ENCODE measurements around the gene TUBA3E.
"Not testable (repeated sequence)": the region's sequence is repeated elsewhere in the genome, so short reads cannot be mapped to it uniquely, and the experiment has no call there.

Gene TUBA3E

DNA sequence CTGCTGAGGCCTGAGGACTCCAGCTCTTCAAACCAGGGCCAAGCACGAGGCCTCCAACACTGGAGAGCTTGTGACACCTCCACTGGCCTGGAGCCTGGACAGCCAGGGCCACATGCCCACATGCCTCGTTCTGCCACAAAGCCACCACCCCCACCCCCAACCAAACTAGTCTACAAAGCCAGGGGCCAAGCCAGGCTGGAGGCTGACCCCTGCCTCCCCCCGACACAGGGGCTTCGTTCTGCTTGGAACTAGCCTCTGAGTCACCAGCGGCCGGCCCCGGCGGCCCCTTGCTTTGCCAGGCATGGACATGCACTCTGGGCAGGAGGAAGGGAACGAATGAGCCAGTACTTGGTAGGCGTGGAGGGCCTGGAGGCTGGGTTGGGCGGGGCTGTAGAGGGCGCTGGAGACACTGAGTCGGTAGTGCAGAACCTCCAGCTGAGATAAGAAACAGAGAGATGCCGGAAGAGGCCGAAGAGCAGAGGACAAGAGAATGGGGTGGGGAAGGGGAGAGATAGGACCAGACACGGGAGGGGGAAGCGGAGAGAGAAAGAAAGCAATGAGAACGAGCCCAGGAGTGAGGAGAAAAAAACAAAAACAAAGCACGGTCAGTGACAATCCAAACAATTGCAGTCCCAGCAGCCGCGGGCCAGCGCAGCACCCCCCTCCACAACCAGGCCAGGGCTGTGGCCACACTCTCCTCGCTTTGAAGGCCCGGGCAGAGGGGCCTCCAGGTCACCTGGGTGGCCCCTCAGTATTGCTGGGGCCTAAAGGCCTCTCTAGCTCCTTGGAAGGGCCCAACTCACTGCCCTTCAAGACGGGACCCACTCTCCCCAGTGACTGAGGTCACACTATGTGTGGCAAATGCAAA lies 37.2 kb downstream of the TUBA3E start:
- DNase-seq = not testable (repeated sequence)

DNA sequence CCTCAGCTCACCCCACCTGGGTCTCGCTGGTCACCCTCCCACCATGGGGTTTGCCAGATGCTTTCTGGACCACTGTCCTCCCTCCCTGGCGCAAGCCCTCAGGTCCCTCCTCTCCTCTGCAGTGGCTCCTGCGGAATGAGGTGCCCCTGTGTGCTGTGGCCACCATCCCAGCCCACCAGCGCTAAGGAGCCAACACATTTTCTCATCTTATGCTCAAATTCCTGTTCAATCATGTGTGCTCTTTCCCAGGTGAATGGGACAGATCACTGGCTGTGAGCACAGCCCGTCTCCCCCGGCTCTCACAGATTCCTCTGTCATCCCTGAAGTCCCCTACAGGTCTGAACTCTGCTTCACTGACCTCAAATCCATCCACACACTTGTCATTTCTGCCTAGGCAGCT lies 38.1 kb downstream of the TUBA3E start:
- no peak for DNase-seq

DNA sequence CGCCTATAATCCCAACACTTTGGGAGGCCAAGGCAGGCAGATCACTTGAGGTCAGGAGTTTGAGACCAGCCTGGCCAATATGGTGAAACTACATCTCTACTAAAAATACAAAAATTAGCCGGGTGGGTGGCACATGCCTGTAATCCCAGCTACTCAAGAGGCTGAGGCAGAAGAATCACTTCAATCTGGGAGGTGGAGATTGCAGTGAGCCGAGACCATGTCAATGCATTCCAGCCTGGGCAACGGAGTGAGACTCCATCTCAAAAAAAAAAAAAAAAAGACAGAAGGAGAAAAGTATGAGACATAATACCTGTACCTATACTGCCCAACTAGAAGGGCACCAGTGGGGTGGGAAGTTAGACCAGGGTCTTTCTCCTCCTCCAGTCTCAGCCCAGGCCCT lies 38.9 kb downstream of the TUBA3E start:
- DNase-seq = not testable (repeated sequence)

DNA sequence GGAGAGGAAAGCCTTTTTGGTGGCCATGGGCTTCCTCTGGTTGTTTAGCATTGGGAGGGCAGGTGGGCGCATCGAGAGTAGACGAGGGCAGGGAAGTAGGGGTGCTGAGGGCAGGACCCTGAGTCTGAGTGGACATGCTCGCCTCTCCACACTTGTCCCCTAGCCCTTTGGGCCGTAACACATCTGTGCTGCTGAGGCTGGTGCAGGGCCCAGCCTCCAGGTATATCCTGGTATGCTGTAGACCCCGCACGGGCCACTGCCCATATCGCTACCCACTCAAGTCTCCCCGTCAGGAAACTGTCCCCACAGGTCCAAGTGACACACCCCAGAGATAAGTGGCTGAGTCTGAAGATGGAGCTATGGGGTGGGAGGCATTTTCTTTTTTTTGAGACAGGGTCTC lies 39.6 kb downstream of the TUBA3E start:
- DNase-seq = no peak

DNA sequence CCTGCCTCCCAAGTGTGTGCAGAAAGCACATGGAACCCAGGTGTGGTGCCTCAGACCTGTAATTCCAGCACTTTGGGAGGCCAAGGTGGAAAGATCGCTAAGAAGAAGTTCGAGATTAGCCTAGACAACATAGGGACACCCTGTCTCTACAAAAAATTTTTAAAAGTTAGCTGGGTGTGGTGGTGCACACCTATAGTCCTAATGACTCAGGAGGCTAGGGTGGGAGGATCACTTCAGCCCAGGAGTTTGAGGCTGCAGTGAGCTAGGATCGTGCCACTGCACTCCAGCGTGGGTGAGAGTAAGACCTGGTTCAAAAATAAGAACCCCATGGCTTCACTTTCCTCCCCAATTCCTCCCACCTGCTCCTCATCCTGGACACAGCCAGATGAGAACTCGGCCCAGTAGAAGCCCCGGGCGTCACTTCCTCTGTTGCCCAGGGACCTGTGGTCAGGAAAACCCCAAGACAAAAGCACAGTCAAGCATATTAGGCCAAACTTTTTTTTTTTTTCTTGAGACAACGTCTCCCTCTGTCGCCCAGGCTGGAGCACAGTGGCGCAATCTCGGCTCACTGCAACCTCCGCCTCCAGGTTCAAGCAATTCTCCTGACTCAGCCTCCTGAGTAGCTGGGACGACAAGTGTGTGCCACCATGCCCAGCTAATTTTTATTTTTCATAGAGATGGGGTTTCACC lies 40.3 kb downstream of the TUBA3E start:
- not testable (repeated sequence) for DNase-seq

DNA sequence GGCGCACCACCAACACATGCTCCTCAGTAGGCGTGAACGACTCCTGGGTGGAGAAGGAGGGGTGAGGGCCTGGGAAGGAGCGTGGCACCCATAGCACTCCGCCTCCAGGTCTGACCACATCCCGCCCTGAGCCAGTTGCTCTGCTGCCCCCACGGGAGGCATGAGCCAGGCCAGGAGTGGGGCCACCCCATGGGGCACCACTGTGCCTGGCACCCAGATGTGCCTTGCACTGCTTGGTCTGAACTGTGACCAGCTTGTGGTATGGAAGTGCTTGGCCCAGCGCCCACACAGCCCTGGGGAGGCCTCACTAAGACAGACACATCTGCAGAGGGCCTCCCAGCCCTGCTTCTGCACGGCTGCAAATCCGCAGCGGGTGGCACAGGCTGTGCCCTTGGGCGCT lies 40.9 kb downstream of the TUBA3E start:
- DNase-seq = not testable (repeated sequence)

DNA sequence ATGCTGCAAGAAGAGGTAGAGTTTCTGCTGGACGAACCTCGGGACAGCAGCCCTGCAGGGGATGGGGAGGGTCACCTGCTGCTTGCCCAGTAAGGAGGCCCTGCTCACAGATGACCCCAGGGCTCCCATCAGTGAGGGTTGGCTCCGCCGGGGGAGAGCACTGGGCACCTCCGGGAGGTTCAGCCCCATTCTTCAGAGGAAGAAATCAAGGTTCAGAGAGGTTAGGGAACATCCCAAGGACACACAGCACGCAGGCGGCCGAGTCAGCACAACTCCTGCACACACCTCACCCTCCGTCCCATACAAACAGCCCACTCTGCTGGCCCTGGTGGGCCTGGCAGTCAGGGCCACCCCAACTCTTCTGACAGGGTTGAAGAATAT lies 41.6 kb downstream of the TUBA3E start:
- no peak for DNase-seq

DNA sequence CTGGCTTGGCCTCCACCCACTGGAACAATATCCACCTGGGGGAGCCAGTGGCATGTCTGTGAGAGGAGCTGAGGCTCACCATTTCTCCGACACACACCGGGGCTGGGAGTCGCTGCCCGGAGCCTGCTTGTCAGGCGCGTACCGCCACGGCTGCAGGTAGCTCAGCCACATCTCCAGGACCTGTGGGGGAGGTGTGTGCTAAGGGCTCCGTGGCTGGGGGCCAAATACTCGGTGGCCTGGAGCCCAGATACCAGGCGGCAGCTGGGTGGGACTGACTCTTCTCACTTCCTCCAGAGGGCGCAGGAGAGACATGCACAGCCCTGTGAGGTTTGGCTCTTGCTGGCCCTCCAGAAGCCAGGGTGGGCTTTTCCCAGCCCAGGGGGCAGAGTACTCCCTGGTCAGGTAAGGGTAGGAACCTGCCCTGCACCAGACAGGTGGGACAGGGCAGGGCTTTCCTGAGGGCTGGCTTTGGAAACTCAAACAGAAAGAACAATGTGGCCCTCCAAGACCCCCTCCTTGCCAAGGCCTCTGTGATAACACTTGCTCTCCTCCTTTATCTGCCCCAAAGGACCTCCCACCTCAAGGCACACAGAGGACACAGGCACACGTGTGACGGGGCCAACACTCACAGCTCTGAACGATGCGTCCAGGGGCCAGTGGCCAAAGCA lies 42.1 kb downstream of the TUBA3E start:
- peak; percentile 34 for DNase-seq

DNA sequence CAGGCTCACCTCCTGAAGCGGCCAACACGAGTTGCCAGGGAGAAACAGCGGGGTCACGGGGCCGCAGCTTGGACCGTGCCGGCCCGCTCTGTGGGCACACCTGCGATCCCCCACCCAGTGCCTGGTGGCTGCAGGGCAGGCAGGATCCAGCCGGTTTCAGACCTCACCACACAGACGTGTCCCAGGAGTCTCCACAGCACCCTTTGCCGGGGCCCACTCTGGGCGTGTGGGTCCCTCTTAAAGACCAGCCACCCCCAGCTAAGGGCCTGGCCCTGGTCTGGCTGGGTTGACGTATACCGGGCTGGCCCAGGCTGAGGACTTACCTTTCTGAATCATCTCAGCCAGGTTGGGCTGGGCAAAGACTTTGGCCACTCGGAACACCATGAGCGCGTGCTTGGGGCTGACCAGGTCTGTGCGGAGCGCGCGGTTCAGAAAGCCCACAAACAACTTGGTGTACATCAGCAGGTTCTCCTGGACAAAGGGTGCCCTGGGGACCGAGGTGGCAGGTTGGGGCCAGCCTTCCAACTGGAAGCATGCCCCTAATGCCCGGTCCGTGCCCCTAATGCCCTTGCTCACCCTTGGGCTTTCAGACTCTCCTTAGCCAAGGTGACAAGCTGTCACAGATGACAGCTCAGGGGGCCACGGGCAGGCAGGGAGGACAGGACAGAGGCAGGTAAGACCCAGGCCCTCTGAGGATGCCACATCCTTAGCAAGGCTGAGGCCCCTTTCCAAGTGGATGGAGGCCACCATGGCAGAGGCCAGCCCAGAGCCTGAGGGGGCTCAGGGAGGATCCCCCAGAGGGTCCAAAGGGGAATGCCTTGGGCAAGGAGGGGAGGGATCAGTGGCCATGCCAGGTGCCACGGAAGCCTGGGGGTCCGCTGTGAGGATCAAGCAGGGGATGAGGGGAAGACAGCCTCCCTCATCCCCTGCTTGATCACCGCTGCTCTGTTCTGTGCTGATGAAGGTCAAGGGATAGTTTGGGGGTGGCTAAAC lies 43.2 kb downstream of the TUBA3E start:
- DNase-seq = no peak

DNA sequence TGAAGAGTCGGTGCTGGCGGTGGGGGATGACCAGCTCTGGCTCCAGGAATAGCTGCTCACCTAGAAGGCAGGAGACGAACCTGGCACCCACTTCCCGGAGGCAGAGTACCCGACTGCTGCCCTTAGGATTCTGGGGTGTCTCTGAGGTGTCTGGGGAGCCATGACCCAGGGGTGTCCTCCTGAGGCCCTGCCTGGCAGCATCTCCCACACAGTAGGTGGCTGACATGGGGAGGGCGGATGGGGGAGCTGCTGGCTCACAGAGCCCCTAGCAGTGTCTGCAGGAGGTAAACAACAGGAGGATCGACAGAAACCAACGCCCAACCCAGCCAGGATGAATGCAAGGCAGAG lies 43.8 kb downstream of the TUBA3E start:
- DNase-seq = not testable (repeated sequence)

DNA sequence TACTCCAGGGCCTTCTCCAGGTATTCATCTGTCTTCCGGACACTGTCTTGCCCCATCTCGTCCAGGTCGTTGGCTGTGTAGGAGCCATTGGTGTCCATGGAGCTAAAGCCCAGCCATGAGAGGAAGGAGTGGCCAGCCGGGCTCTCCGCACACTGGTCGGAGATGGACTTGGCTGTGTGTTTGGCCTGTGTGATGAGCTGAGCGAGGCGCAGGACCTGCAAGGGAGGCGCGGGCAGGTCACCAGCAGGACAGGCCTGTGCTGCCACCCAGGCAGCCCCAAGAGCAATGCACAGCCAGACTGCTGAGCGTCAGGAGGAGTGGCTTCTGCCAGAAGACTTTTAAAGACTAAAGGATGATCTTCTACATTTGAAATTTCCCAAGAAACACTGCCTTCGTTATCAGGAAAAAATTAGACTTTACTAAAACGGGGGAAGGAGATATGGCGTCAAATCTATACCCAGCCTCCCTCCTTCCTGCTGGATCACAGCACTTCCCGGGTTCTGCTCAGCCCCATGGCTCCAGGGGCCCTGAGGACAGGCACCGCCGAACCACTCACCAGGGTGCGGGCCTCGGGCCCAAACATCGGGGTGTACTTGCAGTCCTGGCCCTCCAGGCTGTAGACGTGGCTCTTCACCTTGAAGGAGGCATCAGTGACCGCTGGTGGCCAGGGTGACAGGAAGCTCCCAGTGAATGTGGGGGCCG lies 44.4 kb downstream of the TUBA3E start:
- DNase-seq = not testable (repeated sequence)

DNA sequence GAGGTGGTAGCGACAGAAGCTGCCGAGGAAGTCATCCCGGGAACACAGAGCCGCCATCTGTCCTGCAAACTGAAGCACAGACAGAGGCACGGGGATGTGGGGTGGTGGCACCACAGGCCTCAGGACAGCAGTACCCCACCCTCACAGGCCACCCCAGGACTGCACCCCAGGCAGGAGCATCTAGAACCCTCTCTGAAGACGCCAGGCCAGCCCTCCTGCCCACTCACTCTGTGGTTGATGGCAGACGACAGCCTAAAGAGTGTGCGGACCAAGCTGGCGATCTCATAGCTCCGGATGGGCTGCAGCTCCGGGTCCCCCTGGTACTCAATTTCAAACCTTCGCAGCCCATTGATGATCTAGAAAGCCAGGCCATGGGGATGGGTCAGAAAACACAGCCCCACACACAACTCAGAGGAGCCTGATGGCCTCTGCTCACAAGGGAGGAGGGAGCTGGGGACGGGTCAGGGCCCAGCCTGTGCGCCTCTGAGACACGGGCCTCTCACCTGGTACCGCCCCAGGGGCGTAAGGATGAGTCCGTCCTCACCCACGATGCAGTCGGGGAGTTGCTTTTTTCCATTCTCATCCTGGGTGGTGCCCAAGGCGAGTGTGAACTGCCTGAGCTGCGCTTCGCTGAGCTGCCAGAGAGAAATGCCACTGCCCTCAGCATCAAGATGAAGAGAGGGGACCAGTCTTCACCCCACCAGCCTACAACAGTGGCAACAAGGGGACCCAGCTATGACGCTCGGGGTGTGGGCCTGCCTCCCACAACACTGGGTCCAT lies 45.2 kb downstream of the TUBA3E start:
- DNase-seq = no peak

DNA sequence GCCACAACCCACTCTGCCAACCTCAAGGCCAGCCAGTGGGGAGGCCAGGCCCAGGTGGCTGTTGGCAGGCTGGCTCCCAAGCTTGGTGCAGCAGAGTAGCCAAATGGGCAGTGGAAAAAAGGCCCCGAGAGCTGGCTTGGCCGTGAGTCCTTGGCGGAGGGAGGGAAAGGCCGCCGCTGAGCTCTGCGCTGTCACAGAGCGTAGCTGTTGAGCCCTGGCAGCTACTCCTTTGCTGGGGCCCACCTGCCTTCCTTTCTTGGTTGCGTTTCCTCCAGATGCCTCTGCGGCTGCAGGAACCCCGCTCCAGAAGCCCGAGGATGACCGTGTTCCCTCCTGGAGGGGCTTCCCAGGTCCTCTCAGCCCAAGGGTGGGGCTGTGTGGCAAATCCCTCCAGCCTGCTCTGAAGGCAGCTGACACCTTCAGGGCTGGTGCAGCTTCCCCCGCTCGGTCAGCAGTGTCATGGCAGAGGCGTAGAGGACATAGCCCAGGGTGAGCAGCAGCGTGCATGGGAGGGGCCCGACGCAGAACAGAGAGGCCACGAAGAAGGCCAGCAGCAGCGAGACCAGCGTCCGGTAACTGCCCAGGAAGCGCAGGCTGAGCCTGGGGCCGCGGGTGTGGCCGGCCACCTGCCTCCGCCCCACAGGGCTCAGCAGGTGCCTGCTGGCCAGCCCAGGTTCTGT lies 46.0 kb downstream of the TUBA3E start:
- not testable (repeated sequence) for DNase-seq

DNA sequence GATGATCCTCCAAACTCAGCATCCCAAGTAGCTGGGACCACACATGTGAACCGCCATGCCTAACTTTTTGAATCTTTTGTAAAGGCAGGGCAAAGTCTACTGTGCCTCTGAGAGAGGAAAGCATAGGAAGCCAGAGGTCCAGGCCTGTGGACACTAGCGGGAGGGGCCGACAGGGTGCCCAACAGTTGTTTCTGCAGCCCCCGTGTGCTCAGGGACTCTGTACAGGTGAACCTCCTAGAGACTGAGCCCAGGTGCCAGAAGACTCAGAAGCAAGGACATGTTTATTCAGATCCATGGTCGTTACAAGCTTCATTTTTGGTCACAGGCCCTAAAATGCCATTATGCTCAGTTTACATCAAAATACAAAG lies 47.1 kb downstream of the TUBA3E start:
- DNase-seq = not testable (repeated sequence)

DNA sequence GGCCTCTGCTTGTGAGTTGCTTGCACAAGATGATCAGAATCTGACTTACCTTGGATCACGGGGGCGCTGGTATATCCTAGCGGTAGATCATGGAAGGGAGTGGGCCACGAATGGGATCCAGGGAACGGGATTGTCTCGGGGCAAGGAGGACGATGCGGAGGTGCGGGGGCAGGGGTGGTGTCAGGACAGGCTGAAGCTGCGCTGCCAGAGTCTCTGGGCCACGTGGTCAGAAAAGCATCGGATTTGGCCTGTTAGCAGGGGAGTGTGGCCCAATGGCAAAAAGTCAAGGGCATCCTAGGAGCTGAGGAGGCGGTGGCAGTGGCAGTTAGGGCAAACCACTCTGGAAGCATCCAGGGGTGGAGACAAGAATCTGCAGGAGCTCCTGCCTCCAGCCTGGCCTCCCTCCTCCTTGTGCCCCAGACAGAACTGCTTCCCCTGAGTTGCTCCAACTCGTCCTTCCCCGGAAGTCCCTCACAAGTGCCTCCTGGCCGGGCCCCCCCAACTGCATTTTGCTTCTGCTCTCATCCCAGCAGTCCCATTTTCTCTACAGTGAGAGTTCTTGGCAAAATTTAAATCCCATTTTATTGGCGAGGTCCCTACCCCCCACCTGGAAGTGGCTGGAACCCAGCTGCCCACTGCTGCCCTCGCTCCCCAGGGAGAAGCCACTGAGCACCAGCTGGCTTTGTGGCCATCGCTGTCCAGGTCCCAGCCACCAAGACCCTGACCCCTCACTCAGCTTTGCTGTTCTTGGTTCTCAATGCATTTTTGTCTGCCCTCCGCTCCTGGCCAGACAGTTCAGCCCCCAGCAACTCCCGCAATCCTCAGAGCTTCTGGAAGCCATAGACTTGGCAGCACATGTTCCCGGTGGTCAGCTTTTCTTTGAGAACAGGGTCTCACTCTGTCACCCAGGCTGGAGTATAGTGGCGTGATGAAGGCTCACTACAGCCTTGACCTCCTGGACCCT lies 47.8 kb downstream of the TUBA3E start:
- DNase-seq = peak; percentile 23

DNA sequence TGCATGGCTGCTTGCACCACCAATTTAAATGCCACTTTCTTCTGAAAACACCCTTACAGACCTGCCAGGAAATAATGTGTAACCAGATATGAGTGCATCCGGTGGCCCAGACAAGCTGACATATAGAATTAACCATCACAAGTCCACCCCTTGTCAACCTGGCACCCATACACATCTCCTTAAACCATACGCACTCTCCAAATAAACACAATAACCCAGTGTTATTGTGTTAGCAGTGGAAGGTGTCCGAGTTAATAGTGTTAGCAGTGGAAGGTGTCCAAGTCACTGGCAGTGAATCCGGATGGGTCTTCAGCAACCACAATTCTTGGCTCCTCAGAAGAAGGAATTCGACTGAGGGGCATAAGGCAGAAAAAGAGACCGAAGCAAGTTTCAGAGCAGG lies 49.7 kb downstream of the TUBA3E start:
- peak; percentile 9 for DNase-seq

DNA sequence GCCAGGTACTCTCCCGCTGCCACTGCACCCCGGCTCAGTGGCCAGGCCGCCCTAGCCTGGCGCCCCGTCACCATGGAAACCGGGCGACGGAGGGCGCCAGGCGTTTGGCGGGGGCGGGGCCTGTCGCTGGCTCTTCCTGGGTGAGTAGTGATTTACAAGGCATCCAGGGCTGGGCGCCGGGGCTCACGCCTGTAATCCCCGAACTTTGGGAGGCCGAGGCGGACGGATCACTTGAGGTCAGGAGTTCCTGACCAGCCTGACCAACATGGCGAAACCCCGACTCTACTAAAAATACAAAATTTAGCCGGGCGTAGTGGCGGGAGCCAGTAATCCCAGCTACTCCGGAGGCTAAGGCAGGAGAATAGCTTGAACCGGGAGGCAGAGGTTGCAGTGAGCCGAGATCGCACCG lies 53.2 kb downstream of the TUBA3E start, which contains the start of gene CCDC74B:
Gene CCDC74B (minus strand): TSS at position 107 of the 409 bp plus-strand sequence. CDS start 116 bp downstream, outside the sequence.
- peak; percentile 74 for DNase-seq

DNA sequence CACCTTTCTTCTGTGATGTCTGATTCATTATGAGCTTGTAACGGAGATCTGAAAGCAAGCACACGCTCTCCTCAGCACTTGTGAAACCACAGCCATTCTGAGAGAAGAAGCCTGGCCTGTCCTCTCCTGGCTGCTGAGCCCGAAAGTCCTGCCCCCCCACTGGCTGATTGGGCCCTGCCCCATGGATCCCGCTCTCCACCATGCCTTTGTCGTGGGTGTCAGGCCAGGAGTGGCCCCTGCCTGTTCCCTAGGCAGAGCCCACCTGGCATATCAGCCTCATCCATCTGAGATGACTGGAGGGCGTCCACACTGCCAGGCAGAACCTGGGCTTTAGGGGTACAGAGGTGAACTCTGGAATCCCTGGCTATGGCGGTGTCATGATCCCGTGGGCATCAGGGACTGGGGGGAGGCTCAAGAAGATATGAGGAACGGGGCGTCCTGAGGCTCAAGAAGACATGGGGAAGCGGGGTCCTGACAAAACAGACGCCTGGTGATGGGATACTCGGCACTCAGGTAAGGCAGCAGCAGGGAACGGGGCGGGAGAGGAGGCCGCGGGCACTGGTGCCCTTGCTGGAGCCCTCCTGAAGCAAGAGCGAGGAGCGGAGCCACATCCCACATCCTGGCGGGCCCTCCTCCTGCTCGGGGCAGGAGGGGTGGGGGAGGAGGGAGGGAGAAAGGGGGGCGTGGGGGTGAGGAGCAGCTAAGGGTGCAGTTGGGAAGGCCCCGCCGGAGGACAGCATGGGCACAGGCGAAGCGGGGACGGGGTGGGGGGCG lies 54.8 kb downstream of the TUBA3E start:
- DNase-seq = not testable (repeated sequence)
